K562 (cell line): ENCODE measurements around the gene NSMF. TPM values are rescaled to one million over a fixed set of nuclear protein-coding genes. Genes with fewer than 3 reads are reported as not detected.

Experiments
- ATAC-seq: fragments of 200-7000 bp; cut with Tn5 transposase; 3 replicates; pipeline ENCODE4 v1.9.1; 2020; ENCODE audit warnings: moderate library complexity
- BruUV-seq: library from RNA; stranded (reverse); fragments of 400-500 nt; replicated peaks from 2 replicates; lab custom pipeline; 2021; lab: Mats Ljungman, UMichigan
- CTCF ChIA-PET: fragments of 300-600 bp; formaldehyde crosslinking; extraction: SDS; loops from one replicate; lab custom pipeline; 2021; ENCODE audit warnings: low intra/inter-chr PET ratio; lab: Yijun Ruan, JAX
- POLR2A ChIA-PET: fragments of 300-600, 350-650 bp; sonication (Branson Sonifier 250); formaldehyde crosslinking; extraction: SDS; loops from one replicate; lab custom pipeline; 2021; ENCODE audit warnings: antibody characterized with exemption, inconsistent platforms; lab: Yijun Ruan, JAX
- DNase-seq, 4 experiments: peaks; one replicate each; pipeline versions ENCODE4 v3.0.0 to v3.0.0-alpha.2; 2011 to 2018; ENCODE audit warnings: low spot score in 3 of 4, mixed read lengths in 3 of 4; ENCODE audit errors: extremely low read depth in 1 of 4
- FAIRE-seq: peaks from 2 replicates; lab custom pipeline; 2011; peaks lifted over from hg19 to GRCh38; lab: Jason Lieb, UNC
- H2AFZ ChIP-seq: 2 replicates; pipeline ENCODE4 v1.6.0; 2011; ENCODE audit warnings: low read depth, low read length, control low read depth, inconsistent platforms
- H3K27ac ChIP-seq: fragments of 200-600 bp; 3 replicates; pipeline ENCODE4 v1.8.0; 2011; ENCODE audit warnings: low read depth, mild to moderate bottlenecking, control low read depth, inconsistent platforms, low read length, moderate library complexity, mixed read lengths; ENCODE audit errors: extremely low read depth
- H3K27me3 ChIP-seq, 2 experiments: fragments of 300-600 bp in 1 of 2; 2 replicates in 1 of 2; 3 replicates in 1 of 2; pipeline versions ENCODE4 v1.6.0 to v1.8.0; 2011; ENCODE audit warnings: inconsistent platforms in 2 of 2, low read length in 2 of 2, mild to moderate bottlenecking in 1 of 2, mixed read lengths in 1 of 2, moderate library complexity in 1 of 2; ENCODE audit not compliant: control insufficient read depth in 2 of 2, insufficient read depth in 2 of 2
- H3K36me3 ChIP-seq: fragments of 300-600 bp; 3 replicates; pipeline ENCODE4 v1.8.0; 2011; ENCODE audit warnings: mild to moderate bottlenecking, low read length, inconsistent platforms; ENCODE audit not compliant: control insufficient read depth, insufficient read depth
- H3K4me1 ChIP-seq, 2 experiments: fragments of 200-600 bp in 1 of 2; replicated peaks in 1 of 2; 2 replicates in 1 of 2; 3 replicates in 1 of 2; pipeline versions ENCODE4 v1.5.1 to v1.8.0; 2011; ENCODE audit warnings: inconsistent platforms in 2 of 2, low read length in 2 of 2, mild to moderate bottlenecking in 1 of 2, mixed read lengths in 1 of 2, moderate library complexity in 1 of 2; ENCODE audit not compliant: control insufficient read depth in 2 of 2, insufficient read depth in 2 of 2
- H3K4me2 ChIP-seq: 2 replicates; pipeline ENCODE4 v1.6.1; 2011; ENCODE audit warnings: low read length, control low read depth, inconsistent platforms, mixed read lengths; ENCODE audit not compliant: insufficient read depth
- H3K4me3 ChIP-seq: fragments of 200-600 bp; sonication (generic), shearing (Covaris generic); 2 replicates; pipeline ENCODE4 v1.5.1; 2016; ENCODE audit warnings: control low read depth, inconsistent platforms
- H3K79me2 ChIP-seq: fragments of 200-600 bp; 3 replicates; pipeline ENCODE4 v1.8.0; 2011; ENCODE audit warnings: low read length, inconsistent platforms; ENCODE audit not compliant: control insufficient read depth, insufficient read depth
- H3K9ac ChIP-seq, 2 experiments: 2 replicates each; pipeline versions ENCODE4 v1.6.0 to v1.6.1; 2011; ENCODE audit warnings: low read depth in 2 of 2, low read length in 2 of 2, control low read depth in 1 of 2, inconsistent platforms in 1 of 2, mild to moderate bottlenecking in 1 of 2, mixed read lengths in 1 of 2; ENCODE audit not compliant: insufficient read depth in 1 of 2
- H3K9me1 ChIP-seq: one replicate; pipeline ENCODE4 v1.6.0; 2011; ENCODE audit warnings: inconsistent platforms, mild to moderate bottlenecking, low read length, moderate library complexity; ENCODE audit not compliant: control insufficient read depth, insufficient read depth
- H3K9me3 ChIP-seq: replicated peaks from 2 replicates; pipeline ENCODE4 v1.5.1; 2011; ENCODE audit warnings: low read depth, low read length, inconsistent platforms; ENCODE audit not compliant: control insufficient read depth, insufficient read depth
- H4K20me1 ChIP-seq: replicated peaks from 2 replicates; pipeline ENCODE4 v1.6.1; 2011; ENCODE audit warnings: low read length, inconsistent platforms, mixed read lengths; ENCODE audit not compliant: control insufficient read depth, insufficient read depth
- CBX3 ChIP-seq, 2 experiments: IDR thresholded peaks; 1 replicate in 1 of 2; 2 replicates in 1 of 2; pipeline ENCODE4 v1.6.1; 2012; ENCODE audit warnings: inconsistent platforms in 2 of 2, low read length in 2 of 2, borderline replicate concordance in 1 of 2, control low read depth in 1 of 2
- CHD7 ChIP-seq: fragments of 200-600 bp; sonication (generic); IDR thresholded peaks from one replicate; pipeline ENCODE4 v1.6.1; 2012; ENCODE audit warnings: mild to moderate bottlenecking, low read depth, low read length, inconsistent platforms
- MEIS2 ChIP-seq: fragments of 450-650 bp; IDR thresholded peaks from 2 replicates; pipeline ENCODE4 v1.6.1; 2014; ENCODE audit warnings: mild to moderate bottlenecking; ENCODE audit not compliant: partially characterized antibody
- SOX6 ChIP-seq: fragments of 450-650 bp; IDR thresholded peaks from 2 replicates; pipeline ENCODE4 v1.6.1; 2014; ENCODE audit warnings: mild to moderate bottlenecking
- TRIM24 ChIP-seq, 2 experiments: fragments of 450-650 bp; IDR thresholded peaks; 2 replicates each; pipeline ENCODE4 v1.6.1; 2016
- TRIM28 ChIP-seq: fragments of 450-650 bp; IDR thresholded peaks from 2 replicates; pipeline ENCODE4 v1.6.1; 2017
- ZFP1 ChIP-seq: fragments of 450-650 bp; formaldehyde crosslinking; IDR thresholded peaks from 2 replicates; pipeline ENCODE4 v1.4.0; 2020; ENCODE audit warnings: mild to moderate bottlenecking, mixed read lengths
- ZNF217 ChIP-seq: sonication (generic); formaldehyde crosslinking; IDR thresholded peaks from 2 replicates; pipeline ENCODE4 v1.8.0; 2022; ENCODE audit warnings: mild to moderate bottlenecking, missing genetic modification reagents
- WGBS: fragments of 100-300 bp; shearing (Covaris generic); methylation state at CpG from one replicate; pipeline ENCODE4 v1.1.6; 2016; ENCODE audit warnings: low coverage, mixed read lengths; ENCODE audit not compliant: insufficient coverage; ENCODE audit errors: missing lambda C conversion rate; 5-methylcytosine and 5-hydroxymethylcytosine counted together
- in situ Hi-C: fragments of 300-500 bp; cut with MboI; formaldehyde crosslinking; loops from 4 replicates; pipeline ENCODE4 v1.15.0; 2018; ENCODE audit warnings: inconsistent platforms, mixed read lengths
- intact Hi-C: fragments of 100-400 bp; cut with micrococcal nuclease; formaldehyde crosslinking; loops from 2 replicates; pipeline ENCODE4 v1.14.2; 2022
- polyA plus RNA-seq, 8 experiments: library from polyadenylated mRNA; depleted of rRNA in 4 of 8; stranded (reverse) in 5 of 8; unstranded in 3 of 8; fragments of >200 nt; fragmentation: Nextera tagmentation in 2 of 8; fragmentation: Illumina TruSeq in 1 of 8; extraction: Ambion mirVana in 2 of 8; extraction: Trizol in 1 of 8; gene quantifications; 2 replicates each; pipeline versions ENCODE4 v1.2.1 to v1.2.3, GENCODE V29; 2011 to 2014; ENCODE audit warnings: inconsistent platforms in 1 of 8, missing spikeins in 1 of 8
- total RNA-seq, 7 experiments: library from RNA; depleted of rRNA in 6 of 7; stranded (reverse); fragments of >200 nt in 6 of 7; fragmentation: Illumina TruSeq in 2 of 7; extraction: Trizol in 2 of 7; gene quantifications; 2 replicates each; pipeline versions ENCODE4 v1.2.1 to v1.2.3, GENCODE V29; 2011 to 2021; ENCODE audit warnings: low replicate concordance in 1 of 7
- TF ChIP-seq, protein P1 (sequence below): fragments of 250-450 bp; sonication (Bioruptor Pico); IDR thresholded peaks from 2 replicates; pipeline ENCODE4 v1.8.0; 2021; ENCODE audit warnings: moderate library complexity, mild to moderate bottlenecking, inconsistent platforms

NSMF gene
- total and polyA plus RNA-seq, 9 of the 15 experiments (the other 6 are each of a cell fraction or from before 2014, with no cell fraction given) = 0.20 to 82.7 (median 29.3) TPM

GRCh38 chr9:137475666-137476065 lies 16.5 kb upstream of the NSMF start:
- CTCF ChIA-PET = no interaction called here
- H3K79me2 ChIP-seq = no peaks in the 10 kb centered on the region
- POLR2A ChIA-PET = interaction anchor here (0.6 kb wide), 2 partner anchors 76 to 803 kb away, joined by 3 to 4 read pairs; partner anchors contain the start of gene MRPL41
- BruUV-seq = no TSS peak
- no peak for ATAC-seq
- peak in 1 of 2 experiments; percentile 43; a peak in 1 of 4 replicates for TF ChIP-seq TRIM24 (IDR thresholded peaks at IDR 0.05)
- TF ChIP-seq, protein P1, sequence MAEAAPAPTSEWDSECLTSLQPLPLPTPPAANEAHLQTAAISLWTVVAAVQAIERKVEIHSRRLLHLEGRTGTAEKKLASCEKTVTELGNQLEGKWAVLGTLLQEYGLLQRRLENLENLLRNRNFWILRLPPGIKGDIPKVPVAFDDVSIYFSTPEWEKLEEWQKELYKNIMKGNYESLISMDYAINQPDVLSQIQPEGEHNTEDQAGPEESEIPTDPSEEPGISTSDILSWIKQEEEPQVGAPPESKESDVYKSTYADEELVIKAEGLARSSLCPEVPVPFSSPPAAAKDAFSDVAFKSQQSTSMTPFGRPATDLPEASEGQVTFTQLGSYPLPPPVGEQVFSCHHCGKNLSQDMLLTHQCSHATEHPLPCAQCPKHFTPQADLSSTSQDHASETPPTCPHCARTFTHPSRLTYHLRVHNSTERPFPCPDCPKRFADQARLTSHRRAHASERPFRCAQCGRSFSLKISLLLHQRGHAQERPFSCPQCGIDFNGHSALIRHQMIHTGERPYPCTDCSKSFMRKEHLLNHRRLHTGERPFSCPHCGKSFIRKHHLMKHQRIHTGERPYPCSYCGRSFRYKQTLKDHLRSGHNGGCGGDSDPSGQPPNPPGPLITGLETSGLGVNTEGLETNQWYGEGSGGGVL (CRISPR knock-in tag) = no peak
- no peak for TF ChIP-seq ZNF217
- no peak for TF ChIP-seq SOX6
- TF ChIP-seq CHD7 = no peak
- peak; percentile 97 for TF ChIP-seq ZFP1 (CRISPR knock-in tag)
- TF ChIP-seq CBX3 (IDR thresholded peaks at IDR 0.05; ENCODE audit: borderline replicate concordance in 1 of 2, low read length in 2 of 2) = peak in 1 of 2 experiments; percentile 69; a peak in 1 of 3 replicates
- peak; percentile 86 for TF ChIP-seq TRIM28
- TF ChIP-seq MEIS2 = no peak
- H3K27me3 ChIP-seq = no peaks in the 10 kb centered on the region
- FAIRE-seq = no peak
- peaks cover 10% of the 10 kb centered on the region for H3K9me3 ChIP-seq
- in situ Hi-C loops (no loop called here), intact Hi-C loops (no loop called here)
- no peak overlapping the region for H3K27ac ChIP-seq
- H3K4me2 ChIP-seq = no peak overlapping the region
- no peak for DNase-seq
- H4K20me1 ChIP-seq = no peaks in the 10 kb centered on the region
- H3K9me1 ChIP-seq = no peaks in the 10 kb centered on the region
- H3K36me3 ChIP-seq = no peaks in the 10 kb centered on the region
- 9% methylated on average over 3 of the region's 3 CpGs for WGBS
- no peak overlapping the region for H2AFZ ChIP-seq
- H3K4me1 ChIP-seq = peaks cover 0 to 32% of the 10 kb centered on the region in 2 experiments; a peak in 2 of 5 replicates
- H3K9ac ChIP-seq = no peak overlapping the region
- H3K4me3 ChIP-seq = no peak overlapping the region
